Jurkat, Clone E6-1 (cell line): Measurements from ENCODE around the gene RPRD1B. TPM values are rescaled to one million over a fixed set of nuclear protein-coding genes. Genes with fewer than 3 reads are reported as not detected.

Experiments
- DNase-seq: peaks from one replicate; pipeline ENCODE4 v3.0.0-alpha.2; 2011; ENCODE audit warnings: low read depth, low spot score
- H3K4me3 ChIP-seq: 2 replicates; pipeline ENCODE4 v1.5.1; 2011; ENCODE audit warnings: mild to moderate bottlenecking, low read length, control low read depth, moderate library complexity
- polyA plus RNA-seq: library from polyadenylated mRNA; unstranded; fragments of >200 nt; gene quantifications from one replicate; pipeline ENCODE4 v1.2.1, GENCODE V29; 2012; ENCODE audit warnings: missing spikeins; ENCODE audit not compliant: insufficient read length, insufficient read depth

The RPRD1B gene, protein sequence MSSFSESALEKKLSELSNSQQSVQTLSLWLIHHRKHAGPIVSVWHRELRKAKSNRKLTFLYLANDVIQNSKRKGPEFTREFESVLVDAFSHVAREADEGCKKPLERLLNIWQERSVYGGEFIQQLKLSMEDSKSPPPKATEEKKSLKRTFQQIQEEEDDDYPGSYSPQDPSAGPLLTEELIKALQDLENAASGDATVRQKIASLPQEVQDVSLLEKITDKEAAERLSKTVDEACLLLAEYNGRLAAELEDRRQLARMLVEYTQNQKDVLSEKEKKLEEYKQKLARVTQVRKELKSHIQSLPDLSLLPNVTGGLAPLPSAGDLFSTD
- polyA plus RNA-seq: 24.9 TPM

DNA sequence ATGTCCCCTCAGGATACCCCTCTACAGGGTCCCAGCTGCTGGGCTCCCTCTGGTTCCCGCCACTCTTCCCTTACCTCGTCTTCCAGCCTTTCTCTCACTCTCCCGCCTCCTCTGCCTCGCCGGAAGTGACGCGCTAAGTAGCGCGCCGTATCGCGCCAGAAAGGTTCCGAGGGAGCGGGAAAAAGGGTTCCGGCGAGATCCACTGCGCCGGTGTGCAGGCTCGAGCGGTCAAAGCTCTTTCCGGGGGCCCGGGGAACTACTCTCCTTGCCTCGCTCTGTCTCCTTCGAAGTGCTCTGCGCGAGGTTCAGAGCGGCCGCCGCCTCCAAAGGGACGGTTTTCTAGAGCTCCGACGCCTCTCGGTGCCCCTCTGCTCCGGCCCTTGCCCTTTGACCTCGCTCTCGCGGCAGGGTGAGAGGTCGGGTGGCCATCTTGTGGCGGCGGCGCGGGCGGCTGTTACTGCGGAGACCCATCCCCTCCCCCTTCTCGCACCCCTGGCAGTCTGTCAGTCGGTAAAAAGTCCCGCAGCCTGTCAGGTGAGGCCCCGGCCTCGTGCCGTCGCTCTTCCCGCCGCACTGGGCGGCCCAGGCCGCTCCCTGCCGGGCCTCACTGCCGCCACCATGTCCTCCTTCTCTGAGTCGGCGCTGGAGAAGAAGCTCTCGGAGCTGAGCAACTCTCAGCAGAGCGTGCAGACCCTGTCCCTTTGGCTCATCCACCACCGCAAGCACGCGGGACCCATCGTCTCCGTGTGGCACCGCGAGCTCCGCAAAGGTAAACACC is at the start of gene RPRD1B, which contains the start of gene TTI1:
Gene RPRD1B, plus strand, starts transcription at position 417 of the 778 bp plus-strand sequence. Its CDS starts 202 bp downstream, at position 619.
Gene TTI1, minus strand, starts transcription at position 127 of the 778 bp plus-strand sequence. CDS start 19,640 bp downstream, outside the sequence.
- peak within 1 kb of the TSS; percentile 98 for H3K4me3 ChIP-seq
- DNase-seq: peak; percentile 86

DNA sequence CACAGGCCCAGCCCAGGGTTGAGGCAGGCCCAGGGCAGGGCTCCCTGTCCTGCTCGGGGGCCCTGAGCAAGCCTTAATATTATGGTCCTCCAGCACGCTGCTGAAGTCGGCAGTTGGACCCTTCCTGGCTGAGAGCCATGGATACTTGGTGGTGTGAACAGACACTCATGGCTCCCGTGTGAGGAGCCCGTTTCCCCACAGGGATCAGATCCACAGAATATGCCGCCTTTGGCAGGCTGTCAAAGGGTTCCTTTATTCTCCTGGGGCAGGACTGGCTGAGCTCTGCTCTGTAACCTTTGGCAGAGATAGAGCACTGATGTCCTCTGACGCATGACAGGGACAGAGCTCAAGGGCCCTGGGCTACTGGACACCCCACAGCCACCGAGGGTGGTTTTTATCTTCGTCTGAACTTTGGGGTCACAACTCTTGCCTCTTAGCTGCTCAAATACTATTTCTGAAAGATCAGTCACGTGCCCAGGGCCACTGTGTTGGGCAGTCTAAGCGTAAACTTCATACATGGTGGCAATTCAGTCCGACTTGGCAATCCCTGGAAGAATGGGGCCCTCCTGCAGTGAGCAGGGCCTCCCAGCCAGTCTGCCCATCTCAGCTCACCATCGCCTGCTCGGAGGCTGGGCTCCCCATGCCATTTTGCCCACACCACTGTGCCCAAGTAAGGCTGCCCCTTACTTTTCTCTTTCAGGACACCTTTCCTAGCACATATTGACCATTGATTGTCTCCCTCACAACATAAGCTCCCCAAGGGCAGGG is 49.3 kb upstream of the RPRD1B start:
- no peak overlapping the region for H3K4me3 ChIP-seq
- no peak for DNase-seq

DNA sequence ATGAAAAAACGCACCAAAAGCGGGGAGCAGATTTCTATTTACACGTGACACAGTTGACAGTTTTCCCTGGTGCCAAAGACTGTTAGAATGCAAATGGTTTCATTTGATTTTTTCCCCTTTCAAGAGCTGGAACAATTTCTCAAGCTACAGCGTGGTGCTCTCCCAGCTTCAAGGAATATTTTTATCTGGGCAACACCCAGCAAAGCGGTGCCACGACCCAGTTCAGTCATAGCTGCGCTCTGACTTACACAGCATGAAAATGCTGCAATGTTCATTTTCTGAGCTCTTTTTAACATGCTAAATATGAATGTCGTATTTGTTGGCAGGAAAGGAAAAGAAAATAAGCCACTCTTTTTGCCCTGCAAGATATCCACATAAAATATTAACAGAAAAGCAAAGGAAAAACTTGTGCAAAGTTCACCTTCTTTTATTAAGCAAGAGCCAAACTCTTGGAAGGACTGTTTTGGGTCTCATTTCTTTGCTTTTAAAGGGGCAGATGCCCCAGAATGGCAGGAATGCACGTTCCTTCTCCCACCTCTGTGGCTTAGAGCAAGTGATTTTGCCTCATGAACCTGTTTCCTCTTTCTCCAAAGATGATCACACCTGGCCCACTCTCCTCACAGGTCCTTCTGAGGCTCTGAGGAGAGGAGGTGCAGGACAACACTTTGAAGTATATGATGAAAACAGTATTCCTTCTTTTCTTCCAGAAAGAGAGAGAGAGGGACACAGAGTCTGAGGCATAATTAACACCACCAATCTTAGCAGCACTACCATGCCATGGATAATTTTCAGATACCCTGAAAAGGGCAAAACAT is 47.3 kb upstream of the RPRD1B start:
- no peak for DNase-seq

DNA sequence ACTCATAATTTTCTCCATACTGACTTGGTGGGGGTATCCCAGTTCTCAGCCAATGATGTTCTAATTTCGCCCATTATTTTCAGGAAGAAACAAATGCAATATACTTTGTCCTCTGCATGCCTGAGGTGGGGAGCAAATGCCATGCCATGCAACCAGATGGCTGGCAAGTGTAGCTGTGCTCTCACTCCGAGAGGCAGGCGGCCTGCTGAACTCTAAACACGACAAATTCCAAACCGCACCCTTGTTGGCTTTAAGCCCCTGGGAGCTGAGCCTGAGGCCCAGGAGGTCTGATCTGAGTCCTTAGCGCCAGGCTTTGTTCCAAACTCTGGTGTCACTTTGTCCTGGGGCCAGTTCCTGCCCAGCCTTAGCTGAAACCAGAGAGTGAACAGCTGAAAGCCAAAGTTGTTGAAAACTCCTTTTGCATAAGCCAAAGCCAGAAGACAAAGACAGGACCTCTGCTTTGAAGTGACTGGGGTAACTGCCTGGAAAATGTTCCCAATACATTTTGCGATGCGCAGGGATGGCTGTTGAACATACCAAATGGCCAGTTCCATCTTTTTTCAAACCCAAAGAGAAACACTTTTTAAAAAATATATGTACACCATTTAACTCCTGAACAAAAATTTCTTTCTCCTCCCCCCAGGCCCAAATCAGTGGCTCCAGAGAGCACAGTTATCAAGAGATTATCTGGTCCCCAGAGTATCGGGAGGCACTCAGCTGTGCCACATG is 46.5 kb upstream of the RPRD1B start:
- no peak for DNase-seq
- H3K4me3 ChIP-seq: no peak overlapping the region

More for the DNA sequence above, 47.3 kb upstream of the RPRD1B start:
- no peak overlapping the region for H3K4me3 ChIP-seq

DNA sequence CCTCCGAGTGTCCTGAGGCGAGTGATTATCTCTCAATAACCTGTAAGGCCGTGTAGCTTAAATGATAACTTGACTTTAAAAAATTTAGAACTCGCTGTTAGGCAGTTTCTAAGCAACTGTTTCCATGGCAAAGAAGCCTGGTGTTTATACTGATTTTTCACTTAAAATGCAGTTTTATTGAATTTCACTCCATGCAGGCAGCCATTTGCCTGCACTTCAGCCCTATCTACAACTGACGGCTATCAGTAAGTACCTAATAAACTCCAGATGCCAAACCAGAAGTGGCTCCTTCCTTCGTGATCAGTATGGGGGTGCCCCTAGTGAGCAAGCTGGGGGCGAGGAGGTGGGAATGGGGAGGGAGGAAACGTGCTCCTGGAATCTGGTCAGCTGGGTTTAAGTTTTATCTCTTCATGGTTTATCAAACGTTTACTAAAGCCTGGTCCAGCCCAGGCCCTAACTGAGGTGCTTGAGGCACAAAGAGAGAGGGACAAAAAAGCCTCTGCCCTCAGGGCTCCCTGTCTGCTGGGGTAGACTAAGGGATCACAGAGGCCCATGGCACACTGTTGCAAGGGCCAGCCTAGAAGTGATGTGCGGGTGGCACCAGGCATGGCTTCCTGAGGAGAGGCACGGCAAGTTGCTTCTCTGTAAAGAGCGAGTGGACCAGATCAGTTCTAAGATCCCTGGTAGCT is 45.8 kb upstream of the RPRD1B start:
- DNase-seq: no peak
- H3K4me3 ChIP-seq: no peak overlapping the region

DNA sequence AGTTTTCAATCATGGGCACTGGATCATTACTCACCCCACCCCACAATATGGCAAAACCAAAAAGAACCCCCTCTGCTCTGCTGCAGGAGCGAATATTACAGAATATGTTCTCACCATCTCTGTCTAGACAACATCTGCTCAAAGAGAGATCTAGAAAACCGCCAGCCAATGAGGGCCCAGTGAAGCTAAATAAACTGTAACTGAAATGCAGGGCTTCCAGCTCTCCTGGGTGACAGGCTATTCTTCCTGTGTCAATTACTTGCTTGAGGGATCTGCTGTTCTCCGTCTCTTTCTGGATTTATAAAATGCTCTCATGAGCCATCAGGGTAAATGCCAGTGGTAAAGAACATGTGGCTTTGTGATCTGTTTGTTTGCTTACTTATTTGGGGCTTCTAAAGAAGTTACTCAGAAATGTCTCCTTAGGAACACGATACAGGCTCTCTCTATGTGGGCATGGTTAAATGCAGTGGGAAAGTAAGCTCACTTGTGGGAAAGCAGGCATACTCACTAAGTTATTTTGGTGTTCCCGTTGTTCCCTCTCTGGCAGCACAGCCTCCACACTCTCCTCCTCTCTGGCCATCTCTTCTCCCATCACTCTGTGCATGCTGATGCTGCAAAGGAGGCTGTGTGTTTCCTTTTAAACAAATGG is 45.1 kb upstream of the RPRD1B start:
- no peak overlapping the region for H3K4me3 ChIP-seq
- no peak for DNase-seq

DNA sequence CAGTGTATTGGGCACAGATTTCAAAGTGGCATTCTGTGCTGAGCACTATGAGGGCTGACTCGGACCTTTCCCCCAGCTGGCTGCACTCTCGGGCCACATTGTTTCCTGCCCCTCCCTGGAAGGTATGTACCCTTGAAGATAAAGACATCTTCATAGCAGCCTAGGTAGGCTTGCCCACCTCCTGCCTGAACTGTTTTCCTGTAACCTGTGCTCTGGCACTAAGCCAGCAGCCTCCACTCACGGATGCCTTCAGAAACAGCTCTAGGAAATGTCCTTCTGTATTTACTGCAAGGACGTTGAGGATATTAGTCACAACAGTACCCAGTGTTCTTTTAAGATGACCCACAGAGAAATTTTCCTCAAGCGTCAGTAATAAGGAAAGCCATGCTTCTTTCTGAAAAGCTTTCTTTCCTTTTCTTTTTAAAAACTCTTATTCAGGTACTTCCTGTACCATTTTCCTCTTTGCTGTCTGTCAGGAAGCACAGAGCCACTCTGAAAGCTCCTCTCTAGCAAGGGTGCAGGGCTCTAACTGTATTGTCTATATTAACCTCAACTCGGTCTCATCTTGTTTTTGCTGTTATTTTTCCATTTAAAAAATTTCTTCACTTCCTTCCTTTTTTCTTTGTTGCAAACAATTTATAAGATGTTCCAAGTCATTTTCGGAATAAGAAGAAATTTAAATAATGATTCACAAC is 43.8 kb upstream of the RPRD1B start:
- DNase-seq: no peak
- H3K4me3 ChIP-seq: no peak overlapping the region

DNA sequence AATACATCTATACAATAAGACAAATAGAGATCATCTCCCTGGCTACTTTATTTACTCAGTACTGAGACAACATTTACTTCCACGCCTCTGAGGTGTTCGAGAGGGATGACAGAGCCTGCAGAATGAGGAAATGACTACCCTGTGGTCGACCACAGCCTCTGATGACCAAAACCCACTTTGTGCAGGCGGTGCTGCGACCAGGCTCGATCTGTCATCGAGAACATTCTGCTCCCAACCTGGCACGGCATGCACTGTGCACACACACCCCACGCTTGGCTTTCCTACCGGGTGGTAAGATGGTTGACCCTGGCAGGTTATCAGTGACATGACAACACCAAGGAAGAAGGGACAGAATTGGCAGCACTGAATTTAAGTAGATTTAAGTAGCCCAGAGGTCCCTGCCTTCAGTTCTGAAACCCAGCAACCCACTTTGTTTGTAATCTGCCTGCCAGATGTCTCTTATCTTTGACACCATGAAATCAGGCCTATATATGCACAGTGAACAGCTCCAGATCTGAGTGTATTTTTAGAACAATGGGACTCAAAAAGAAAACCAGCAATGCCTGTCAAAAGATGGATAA is 42.9 kb upstream of the RPRD1B start:
- H3K4me3 ChIP-seq: no peak overlapping the region
- no peak for DNase-seq

DNA sequence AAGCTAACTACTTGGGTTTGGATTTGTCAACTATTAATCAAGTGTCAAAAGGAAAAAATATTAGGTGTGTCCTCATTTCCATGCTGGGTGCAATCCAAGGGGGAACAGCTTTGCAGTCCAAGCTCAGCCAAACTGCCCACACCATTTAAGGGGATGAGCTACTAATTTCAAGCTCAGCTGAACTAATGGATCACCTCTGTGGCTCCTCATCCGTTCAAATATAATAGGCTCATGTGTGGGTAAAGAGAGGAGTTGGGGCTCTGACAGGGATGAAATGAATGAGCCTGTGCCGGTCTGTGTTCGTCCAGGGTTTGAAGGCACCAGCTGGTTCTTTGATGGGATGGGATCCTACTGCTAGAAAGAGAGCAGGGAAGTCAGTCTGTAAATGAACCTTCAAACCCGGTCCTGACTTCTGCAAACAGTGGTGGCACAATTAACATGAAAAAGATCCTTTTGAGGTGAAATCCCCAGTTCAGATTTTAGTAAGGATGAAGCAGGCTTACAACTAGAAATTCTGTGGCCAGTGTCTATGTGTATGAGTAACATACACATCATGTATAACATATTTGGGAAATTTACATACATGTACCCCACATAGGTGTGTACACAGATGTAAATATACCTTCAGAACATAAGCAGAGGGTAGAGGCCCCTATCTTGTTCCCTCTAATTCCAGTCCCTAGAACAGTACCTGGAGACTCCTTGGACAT is 42.2 kb upstream of the RPRD1B start:
- no peak for DNase-seq

DNA sequence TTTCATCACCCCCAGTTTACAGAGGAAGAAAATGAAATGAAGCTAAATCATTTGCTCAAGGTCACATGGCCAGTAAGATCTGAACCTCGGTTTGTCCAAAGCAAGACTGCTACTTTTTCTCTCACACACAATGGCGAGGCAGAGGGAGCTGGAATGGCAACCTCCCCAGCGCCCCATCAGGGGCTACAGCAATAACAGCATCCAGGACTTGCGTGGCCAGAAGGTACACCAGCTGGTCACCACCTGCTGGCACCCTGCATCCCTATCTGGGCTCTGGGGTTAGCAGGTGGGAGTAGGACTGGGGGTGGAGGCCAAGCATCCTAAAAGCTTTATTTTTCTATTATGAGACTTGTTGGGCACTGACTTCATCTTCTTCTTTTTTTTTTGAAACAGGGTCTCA is 41.6 kb upstream of the RPRD1B start:
- DNase-seq: no peak
- H3K4me3 ChIP-seq: no peak overlapping the region

More for the DNA sequence above, 42.2 kb upstream of the RPRD1B start:
- no peak overlapping the region for H3K4me3 ChIP-seq

DNA sequence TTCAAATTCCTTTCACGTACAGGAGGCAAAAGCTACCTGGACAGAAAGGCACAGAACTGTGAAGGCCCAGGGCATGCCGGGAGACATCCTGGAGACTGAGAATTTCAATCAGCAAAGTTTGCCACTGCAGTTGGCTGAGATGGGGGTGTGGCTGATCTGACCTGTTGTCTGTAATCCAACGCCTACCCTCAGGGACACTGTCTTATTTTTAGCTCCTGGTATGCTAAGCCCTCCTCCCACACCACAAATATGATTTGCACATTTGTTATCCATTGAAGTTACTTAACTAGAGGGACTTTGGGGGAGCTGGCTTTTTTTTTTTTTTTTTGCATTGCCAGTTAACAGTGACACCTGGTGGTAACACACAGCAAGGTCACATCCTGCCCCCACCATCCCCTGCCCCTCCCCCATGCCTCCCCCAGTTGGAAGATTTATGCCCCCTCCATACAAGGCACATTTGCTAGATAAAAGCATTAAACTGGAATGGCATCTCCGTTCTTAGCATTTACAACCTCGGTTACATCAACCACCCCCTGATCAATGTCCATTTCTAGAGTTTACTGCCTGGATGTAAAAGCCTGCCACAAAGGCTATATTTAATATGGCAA is 40.6 kb upstream of the RPRD1B start:
- no peak overlapping the region for H3K4me3 ChIP-seq
- DNase-seq: peak; percentile 28

DNA sequence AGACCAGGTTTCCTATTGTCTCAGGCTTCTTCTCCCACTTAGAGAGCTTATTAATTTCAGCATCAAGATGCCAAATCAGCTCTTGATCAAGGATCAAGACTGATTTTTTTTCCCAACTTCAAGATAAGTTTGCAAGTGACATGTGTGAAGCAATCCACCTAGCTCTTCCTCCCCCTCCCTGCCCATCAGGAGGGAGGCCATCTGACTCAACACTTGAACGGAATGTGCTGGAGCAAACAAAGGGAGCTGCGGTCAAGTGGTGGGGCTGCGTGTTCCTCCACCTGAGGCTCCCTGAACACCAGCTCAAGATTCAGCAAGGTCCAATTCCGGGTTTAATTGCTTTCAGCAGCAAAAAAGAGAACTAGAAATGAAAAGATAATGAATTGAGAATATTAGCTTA is 39.0 kb upstream of the RPRD1B start:
- no peak for DNase-seq

DNA sequence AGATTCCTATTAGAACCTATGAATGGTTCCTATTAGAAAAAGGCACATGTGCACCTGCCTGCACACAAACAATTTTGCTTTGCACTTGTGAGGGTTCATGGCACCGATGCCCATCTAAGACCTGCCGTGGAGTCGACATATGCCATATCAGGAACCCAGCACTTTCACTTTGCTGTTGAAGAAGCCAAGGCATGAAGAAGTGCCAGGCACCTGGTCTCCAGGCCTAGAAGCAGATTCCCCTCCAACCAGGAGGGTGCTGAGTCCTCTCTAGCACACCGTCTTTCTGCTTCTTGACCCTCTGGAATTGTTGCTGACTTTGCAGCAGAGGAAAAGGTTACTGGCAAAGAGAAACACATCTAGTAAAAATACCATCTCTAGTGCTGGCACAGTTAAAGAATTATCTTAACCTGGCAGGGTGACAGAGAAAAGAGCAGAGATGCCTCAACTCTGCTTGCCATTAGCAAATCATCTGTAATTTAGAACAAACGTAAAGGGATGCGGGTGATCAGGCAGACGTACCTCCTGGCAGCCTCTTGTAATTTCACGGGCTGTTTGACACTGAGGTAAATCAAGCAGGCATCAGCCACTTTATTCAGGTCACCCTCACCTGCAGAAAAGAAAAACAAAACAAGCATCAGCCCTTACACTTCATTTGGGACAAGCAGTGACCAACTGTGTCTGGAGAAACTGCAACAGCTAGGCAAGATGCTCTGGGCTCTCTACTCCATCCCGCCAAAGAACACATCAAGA is 37.5 kb upstream of the RPRD1B start:
- H3K4me3 ChIP-seq: no peak overlapping the region
- DNase-seq: no peak

More for the DNA sequence above, 39.0 kb upstream of the RPRD1B start:
- no peak overlapping the region for H3K4me3 ChIP-seq

DNA sequence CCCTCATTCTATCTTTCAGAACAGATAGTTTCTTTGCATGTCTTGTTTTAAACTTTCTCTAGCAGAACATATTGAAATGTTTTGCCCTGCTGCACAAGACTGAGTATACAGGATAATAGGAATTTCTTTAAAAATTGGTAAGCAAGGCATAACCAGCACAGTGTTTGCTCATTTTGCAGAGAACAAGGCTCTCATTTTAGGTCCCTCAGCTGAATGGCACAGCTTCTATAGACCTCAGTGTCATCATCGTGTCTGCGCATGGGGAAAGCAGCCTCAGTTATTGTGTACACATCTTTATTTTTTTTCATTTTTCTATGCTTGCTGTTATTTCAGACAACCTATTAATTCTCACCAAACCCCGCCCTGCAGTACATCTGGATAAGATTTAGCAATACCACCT is 36.0 kb upstream of the RPRD1B start:
- no peak overlapping the region for H3K4me3 ChIP-seq
- DNase-seq: no peak
